Stimulated activated CD4-positive, alpha-beta T cell treated with anti-CD3 and anti-CD28 coated beads, Interleukin-4, amount 100 ng/mL, for 4 hours (primary cell): ENCODE measurements around the gene YJU2.

Experiments
- DNase-seq, 2 experiments: peaks; one replicate each; pipeline ENCODE4 v3.0.0-alpha.2; 2020

The YJU2 gene

GRCh38 chr19:4301590-4302242 is 54.8 kb downstream of the YJU2 start:
- DNase-seq, result no peak

GRCh38 chr19:4302243-4302640 is 55.4 kb downstream of the YJU2 start, which contains the start of gene TMIGD2:
TMIGD2 (minus strand) TSS chr19:4302389; CDS start chr19:4302385, 4 bp downstream.
- DNase-seq, result no peak

- DNase-seq, result no peak
Observed at GRCh38 chr19:4303819-4304537, 57.1 kb downstream of the YJU2 start.

- peak; percentile 51 to 71 for DNase-seq
Observed at GRCh38 chr19:4304538-4305256, 57.8 kb downstream of the YJU2 start, which contains the start of gene FSD1. FSD1 (plus strand) TSS chr19:4304598; CDS start chr19:4304747, 149 bp downstream.

GRCh38 chr19:4305257-4305612 is 58.4 kb downstream of the YJU2 start:
- no peak for DNase-seq

- no peak for DNase-seq
Observed at GRCh38 chr19:4305659-4306058, 58.8 kb downstream of the YJU2 start.

GRCh38 chr19:4310247-4311121 is 63.6 kb downstream of the YJU2 start:
- no peak for DNase-seq

- DNase-seq, result no peak
Observed at GRCh38 chr19:4313847-4314490, 67.1 kb downstream of the YJU2 start.

- DNase-seq, result no peak
Observed at GRCh38 chr19:4316956-4317355, 70.1 kb downstream of the YJU2 start.

- DNase-seq, result no peak
Observed at GRCh38 chr19:4318460-4318859, 71.6 kb downstream of the YJU2 start.
